SHP77 (cell line): ENCODE measurements around the gene SLC35D3.
"Not testable (repeated sequence)": the region's sequence is repeated elsewhere in the genome, so short reads cannot be mapped to it uniquely, and the experiment has no call there.

Source experiments
- DNase-seq, 2 experiments: peaks; one replicate each; lab custom pipeline; 2025; lab: John Stamatoyannopoulos, UW

Gene SLC35D3

GRCh38 chr6:136921936-136922684 lies at the start of gene SLC35D3:
TSS of gene SLC35D3 (plus strand) at chr6:136922301. CDS start at chr6:136922429, 128 bp downstream.
- DNase-seq: peak; percentile 25 to 36

- no peak for DNase-seq
Measured at GRCh38 chr6:136873748-136874147, 48.4 kb upstream of the SLC35D3 start.

GRCh38 chr6:136876469-136876868 lies 45.6 kb upstream of the SLC35D3 start:
- DNase-seq: not testable (repeated sequence)

GRCh38 chr6:136880748-136881460 lies 41.2 kb upstream of the SLC35D3 start:
- DNase-seq: no peak

- no peak for DNase-seq
Measured at GRCh38 chr6:136886091-136886490, 36.0 kb upstream of the SLC35D3 start.

- DNase-seq: no peak
Measured at GRCh38 chr6:136887953-136888352, 34.1 kb upstream of the SLC35D3 start.

GRCh38 chr6:136889271-136890193 lies 32.6 kb upstream of the SLC35D3 start:
- peak; percentile 35 to 38 for DNase-seq

- no peak for DNase-seq
Measured at GRCh38 chr6:136890194-136890839, 31.8 kb upstream of the SLC35D3 start.

GRCh38 chr6:136890986-136891385 lies 31.1 kb upstream of the SLC35D3 start:
- DNase-seq: no peak

- no peak for DNase-seq
Measured at GRCh38 chr6:136893187-136893586, 28.9 kb upstream of the SLC35D3 start.

- DNase-seq: no peak
Measured at GRCh38 chr6:136895901-136896300, 26.2 kb upstream of the SLC35D3 start.

GRCh38 chr6:136897071-136897470 lies 25.0 kb upstream of the SLC35D3 start:
- DNase-seq: no peak

GRCh38 chr6:136901212-136901784 lies 20.8 kb upstream of the SLC35D3 start:
- no peak for DNase-seq

GRCh38 chr6:136904477-136904876 lies 17.6 kb upstream of the SLC35D3 start:
- not testable (repeated sequence) for DNase-seq

GRCh38 chr6:136914947-136915346 lies 7.2 kb upstream of the SLC35D3 start:
- DNase-seq: no peak

- no peak for DNase-seq
Measured at GRCh38 chr6:136918706-136919105, 3.4 kb upstream of the SLC35D3 start.

GRCh38 chr6:136920216-136920615 lies 1.9 kb upstream of the SLC35D3 start:
- no peak for DNase-seq

- peak in 1 of 2 experiments; percentile 39 for DNase-seq
Measured at GRCh38 chr6:136920671-136921380, 1.3 kb upstream of the SLC35D3 start.

- peak; percentile 35 to 43 for DNase-seq
Measured at GRCh38 chr6:136921381-136921935, 643 bp upstream of the SLC35D3 start.

GRCh38 chr6:136922685-136923006 lies 545 bp downstream of the SLC35D3 start:
- DNase-seq: no peak
